Neuronal stem cell (in vitro differentiated cells): Measurements from ENCODE around the gene MACROH2A2.
A peak's percentile ranks its signal among the peaks of the same experiment; 100 is the strongest.

ENCODE experiments used
- DNase-seq: peaks from one replicate; pipeline ENCODE4 v3.0.0-alpha.2; 2013; ENCODE audit warnings: low spot score
- H2AFZ ChIP-seq: one replicate; pipeline ENCODE4 v1.6.1; 2013; ENCODE audit warnings: mild to moderate bottlenecking, low read length, inconsistent platforms
- H2AK5ac ChIP-seq: 2 replicates; pipeline ENCODE4 v1.6.1; 2013; ENCODE audit warnings: low read depth, mild to moderate bottlenecking, inconsistent platforms, low read length, moderate library complexity, mixed read lengths
- H2BK120ac ChIP-seq: 2 replicates; pipeline ENCODE4 v1.6.1; 2013; ENCODE audit warnings: low read depth, mild to moderate bottlenecking, inconsistent platforms, low read length, moderate library complexity, mixed read lengths
- H2BK12ac ChIP-seq: one replicate; pipeline ENCODE4 v1.6.1; 2013; ENCODE audit warnings: low read length, inconsistent platforms
- H2BK15ac ChIP-seq: 2 replicates; pipeline ENCODE4 v1.6.1; 2013; ENCODE audit warnings: mild to moderate bottlenecking, low read length, inconsistent platforms, mixed read lengths
- H2BK5ac ChIP-seq: one replicate; pipeline ENCODE4 v1.6.1; 2013; ENCODE audit warnings: inconsistent platforms, mild to moderate bottlenecking, low read length, moderate library complexity
- H3K14ac ChIP-seq: one replicate; pipeline ENCODE4 v1.6.1; 2013; ENCODE audit warnings: low read length, inconsistent platforms
- H3K18ac ChIP-seq: 2 replicates; pipeline ENCODE4 v1.6.1; 2013; ENCODE audit warnings: low read length, inconsistent platforms
- H3K23ac ChIP-seq: 2 replicates; pipeline ENCODE4 v1.6.1; 2013; ENCODE audit warnings: low read depth, mild to moderate bottlenecking, mixed read lengths, low read length, inconsistent platforms; ENCODE audit not compliant: poor library complexity
- H3K27ac ChIP-seq: replicated peaks from 3 replicates; pipeline ENCODE4 v1.5.1; 2013; ENCODE audit warnings: low read length, inconsistent platforms
- H3K27me3 ChIP-seq, 3 experiments: 2 replicates each; pipeline ENCODE4 v1.6.1; 2013; ENCODE audit warnings: low read length in 3 of 3, mild to moderate bottlenecking in 2 of 3, inconsistent platforms in 1 of 3, low read depth in 1 of 3, mixed read lengths in 1 of 3, moderate library complexity in 1 of 3; ENCODE audit not compliant: control insufficient read depth in 3 of 3, insufficient read depth in 3 of 3
- H3K36me3 ChIP-seq, 2 donors: replicated peaks in 1 of 2; 2 replicates each; pipeline ENCODE4 v1.6.1; 2013; ENCODE audit warnings: low read length in 2 of 2; ENCODE audit not compliant: control insufficient read depth in 2 of 2, insufficient read depth in 2 of 2
- H3K4ac ChIP-seq: 2 replicates; pipeline ENCODE4 v1.6.1; 2013; ENCODE audit warnings: inconsistent platforms, mild to moderate bottlenecking, low read length, moderate library complexity
- H3K4me1 ChIP-seq, 2 donors: 1 replicate in 1 of 2; 2 replicates in 1 of 2; pipeline ENCODE4 v1.6.1; 2013; ENCODE audit warnings: low read length in 2 of 2, low read depth in 1 of 2; ENCODE audit not compliant: control insufficient read depth in 2 of 2, insufficient read depth in 1 of 2
- H3K4me2 ChIP-seq: one replicate; pipeline ENCODE4 v1.6.1; 2013; ENCODE audit warnings: mild to moderate bottlenecking, low read length, inconsistent platforms; ENCODE audit not compliant: insufficient read depth, poor library complexity, severe bottlenecking
- H3K4me3 ChIP-seq, 2 donors: 2 replicates each; pipeline ENCODE4 v1.5.1; 2013; ENCODE audit warnings: low read length in 2 of 2, mild to moderate bottlenecking in 2 of 2, inconsistent platforms in 1 of 2, moderate library complexity in 1 of 2
- H3K79me1 ChIP-seq: one replicate; pipeline ENCODE4 v1.6.1; 2013; ENCODE audit warnings: low read depth, mild to moderate bottlenecking, inconsistent platforms, low read length, moderate library complexity
- H3K9ac ChIP-seq: one replicate; pipeline ENCODE4 v1.6.1; 2013; ENCODE audit warnings: mild to moderate bottlenecking, low read depth, low read length, inconsistent platforms; ENCODE audit not compliant: poor library complexity
- H3K9me3 ChIP-seq, 2 donors: replicated peaks in 1 of 2; 2 replicates each; pipeline versions ENCODE3 to v1.6.1; 2013; ENCODE audit warnings: low read length in 2 of 2, mild to moderate bottlenecking in 2 of 2, inconsistent platforms in 1 of 2, low read depth in 1 of 2, mixed read lengths in 1 of 2, moderate library complexity in 1 of 2; ENCODE audit not compliant: control insufficient read depth in 2 of 2, insufficient read depth in 1 of 2
- H4K8ac ChIP-seq: one replicate; pipeline ENCODE4 v1.6.1; 2013; ENCODE audit warnings: low read depth, mild to moderate bottlenecking, inconsistent platforms, low read length, moderate library complexity
- H4K91ac ChIP-seq: one replicate; pipeline ENCODE4 v1.6.1; 2013; ENCODE audit warnings: low read length, low read depth, mild to moderate bottlenecking, inconsistent platforms; ENCODE audit not compliant: poor library complexity
- WGBS, 2 donors: extraction: QIAGEN DNeasy Blood & Tissue Kit; methylation state at CpG; one replicate each; pipeline ENCODE4 v1.1.7; 2013; ENCODE audit warnings: missing lambda C conversion rate in 2 of 2, mixed read lengths in 1 of 2; ENCODE audit not compliant: insufficient read length in 2 of 2, insufficient replicate concordance in 1 of 2; ENCODE audit errors: extremely low coverage in 2 of 2; 5-methylcytosine and 5-hydroxymethylcytosine counted together

MACROH2A2 gene

GRCh38 chr10:70053218-70053840 lies 683 bp downstream of the MACROH2A2 start:
- peaks cover 8 to 15% of the 10 kb centered on the region in 2 donors for H3K4me1 ChIP-seq
- H3K4me2 ChIP-seq = peak overlapping the region; percentile 76
- peaks cover 0 to 30% of the 10 kb centered on the region in 2 donors for H3K36me3 ChIP-seq
- peak overlapping the region; percentile 70 for H3K23ac ChIP-seq
- peak overlapping the region; percentile 97 for H2BK5ac ChIP-seq
- H3K14ac ChIP-seq = peak overlapping the region; percentile 74
- H3K9ac ChIP-seq = peak overlapping the region; percentile 94
- H3K27me3 ChIP-seq = no peaks in the 10 kb centered on the region
- no peak overlapping the region for H3K4ac ChIP-seq
- H2BK15ac ChIP-seq = peak overlapping the region; percentile 56
- no peak for DNase-seq
- H3K9me3 ChIP-seq = no peaks in the 10 kb centered on the region
- H2AK5ac ChIP-seq = peak overlapping the region; percentile 71
- H4K8ac ChIP-seq = peak overlapping the region; percentile 57
- peaks cover 9% of the 10 kb centered on the region for H3K79me1 ChIP-seq
- H4K91ac ChIP-seq = peak overlapping the region; percentile 41
- H3K18ac ChIP-seq = peak overlapping the region; percentile 95
- H2BK120ac ChIP-seq = peak overlapping the region; percentile 94
- H2BK12ac ChIP-seq = no peak overlapping the region
- peak overlapping the region; percentile 68 for H3K27ac ChIP-seq
- H2AFZ ChIP-seq = peak overlapping the region; percentile 91
- H3K4me3 ChIP-seq = peak overlapping the region; percentile 86 to 95
- WGBS, 2 donors = no CpG with 5 or more reads among the region's 78 CpGs

GRCh38 chr10:70053841-70054288 lies 1.2 kb downstream of the MACROH2A2 start:
- no peak overlapping the region for H3K4ac ChIP-seq
- no CpG with 5 or more reads among the region's 33 CpGs for WGBS, 2 donors
- no peak overlapping the region for H2BK5ac ChIP-seq
- H3K36me3 ChIP-seq = peaks cover 0 to 34% of the 10 kb centered on the region in 2 donors
- no peak overlapping the region for H3K23ac ChIP-seq
- no peak for DNase-seq
- peak overlapping the region; percentile 86 to 95 for H3K4me3 ChIP-seq
- peak overlapping the region; percentile 59 for H2AK5ac ChIP-seq
- H3K14ac ChIP-seq = no peak overlapping the region
- H3K79me1 ChIP-seq = peaks cover 9% of the 10 kb centered on the region
- peak overlapping the region; percentile 86 for H3K18ac ChIP-seq
- no peak overlapping the region for H2BK120ac ChIP-seq
- no peaks in the 10 kb centered on the region for H3K9me3 ChIP-seq
- H4K8ac ChIP-seq = no peak overlapping the region
- H4K91ac ChIP-seq = no peak overlapping the region
- H2BK12ac ChIP-seq = no peak overlapping the region
- H2BK15ac ChIP-seq = no peak overlapping the region
- H3K9ac ChIP-seq = no peak overlapping the region
- H3K27me3 ChIP-seq = no peaks in the 10 kb centered on the region
- H2AFZ ChIP-seq = peak overlapping the region; percentile 91
- peak overlapping the region; percentile 76 for H3K4me2 ChIP-seq
- H3K27ac ChIP-seq = peak overlapping the region; percentile 36
- H3K4me1 ChIP-seq = peaks cover 8 to 15% of the 10 kb centered on the region in 2 donors

GRCh38 chr10:70054902-70055301 lies 2.3 kb downstream of the MACROH2A2 start:
- Histone ChIP-seq H3K27me3 (no peaks in the 10 kb centered on the region), H3K4ac (no peak overlapping the region), H3K9me3 (no peaks in the 10 kb centered on the region), H2BK5ac (no peak overlapping the region), H3K18ac (no peak overlapping the region), H4K8ac (no peak overlapping the region), H3K9ac (no peak overlapping the region), H4K91ac (no peak overlapping the region), H3K4me2 (no peak overlapping the region), H2BK15ac (no peak overlapping the region), H2AK5ac (no peak overlapping the region), H2BK12ac (no peak overlapping the region), H2AFZ (no peak overlapping the region), H2BK120ac (no peak overlapping the region), H3K4me1 (peaks cover 8 to 18% of the 10 kb centered on the region in 2 donors), H3K27ac (no peak overlapping the region), H3K36me3 (peaks cover 0 to 41% of the 10 kb centered on the region in 2 donors), H3K23ac (no peak overlapping the region), H3K14ac (no peak overlapping the region), H3K79me1 (peaks cover 13% of the 10 kb centered on the region), H3K4me3 (no peak overlapping the region)
- WGBS, 2 donors = no CpG with 5 or more reads among the region's 4 CpGs
- no peak for DNase-seq

- Histone ChIP-seq H3K14ac (no peak overlapping the region), H3K4me2 (no peak overlapping the region), H3K79me1 (peaks cover 16% of the 10 kb centered on the region), H2BK5ac (no peak overlapping the region), H2BK15ac (no peak overlapping the region), H3K27ac (no peak overlapping the region), H4K91ac (no peak overlapping the region), H3K9ac (no peak overlapping the region), H3K27me3 (no peaks in the 10 kb centered on the region), H2BK120ac (no peak overlapping the region), H3K18ac (no peak overlapping the region), H3K9me3 (no peaks in the 10 kb centered on the region), H3K23ac (no peak overlapping the region), H2BK12ac (no peak overlapping the region), H3K4me1 (peaks cover 8 to 19% of the 10 kb centered on the region in 2 donors), H4K8ac (no peak overlapping the region), H3K36me3 (peaks cover 0 to 42% of the 10 kb centered on the region in 2 donors), H3K4ac (no peak overlapping the region), H2AK5ac (no peak overlapping the region), H2AFZ (no peak overlapping the region), H3K4me3 (no peak overlapping the region)
- DNase-seq = no peak
- WGBS, 2 donors = no CpG with 5 or more reads among the region's 1 CpG
Measured at GRCh38 chr10:70055550-70055949, 2.9 kb downstream of the MACROH2A2 start.
